Spleen (tissue), 7 donors: ENCODE measurements around the gene AZU1.

ENCODE experiments used
- POLR2A ChIP-seq, 3 donors: fragments of 450-650 bp; IDR thresholded peaks; one replicate each; pipeline ENCODE4 v1.5.1; 2017; ENCODE audit warnings: antibody characterized with exemption in 3 of 3, mild to moderate bottlenecking in 1 of 3
- POLR2AphosphoS5 ChIP-seq, 3 donors: sonication (generic); formaldehyde crosslinking; IDR thresholded peaks; one replicate each; pipeline ENCODE4 v1.5.1; 2017; ENCODE audit warnings: antibody characterized with exemption in 3 of 3
- TF ChIP-seq, protein P1 (sequence below), 11 experiments: fragments of 200-600 bp in 7 of 11; fragments of 450-650 bp in 4 of 11; sonication (generic) in 4 of 11; IDR thresholded peaks in 8 of 11; conservative IDR thresholded peaks in 3 of 11; 1 replicate in 7 of 11; 2 replicates in 4 of 11; pipeline versions ENCODE4 v1.4.0 to v1.8.0; 2016 to 2021; ENCODE audit warnings: antibody characterized with exemption in 11 of 11, inconsistent platforms in 4 of 11, mild to moderate bottlenecking in 1 of 11
- donor health status: DM: no; HTN: no; CAD: no; lungs with moderate emphysema.
- donor health status: DM: no; HTN: no; CAD: no.
- donor health status: DM: no; HTN: no; CAD: no.

GRCh38 chr19:848386-848921 is 20.8 kb downstream of the AZU1 start:
- TF ChIP-seq POLR2A (IDR thresholded peaks at IDR 0.05) (no peak), POLR2AphosphoS5 (IDR thresholded peaks at IDR 0.05) (no peak)
- TF ChIP-seq, protein P1, sequence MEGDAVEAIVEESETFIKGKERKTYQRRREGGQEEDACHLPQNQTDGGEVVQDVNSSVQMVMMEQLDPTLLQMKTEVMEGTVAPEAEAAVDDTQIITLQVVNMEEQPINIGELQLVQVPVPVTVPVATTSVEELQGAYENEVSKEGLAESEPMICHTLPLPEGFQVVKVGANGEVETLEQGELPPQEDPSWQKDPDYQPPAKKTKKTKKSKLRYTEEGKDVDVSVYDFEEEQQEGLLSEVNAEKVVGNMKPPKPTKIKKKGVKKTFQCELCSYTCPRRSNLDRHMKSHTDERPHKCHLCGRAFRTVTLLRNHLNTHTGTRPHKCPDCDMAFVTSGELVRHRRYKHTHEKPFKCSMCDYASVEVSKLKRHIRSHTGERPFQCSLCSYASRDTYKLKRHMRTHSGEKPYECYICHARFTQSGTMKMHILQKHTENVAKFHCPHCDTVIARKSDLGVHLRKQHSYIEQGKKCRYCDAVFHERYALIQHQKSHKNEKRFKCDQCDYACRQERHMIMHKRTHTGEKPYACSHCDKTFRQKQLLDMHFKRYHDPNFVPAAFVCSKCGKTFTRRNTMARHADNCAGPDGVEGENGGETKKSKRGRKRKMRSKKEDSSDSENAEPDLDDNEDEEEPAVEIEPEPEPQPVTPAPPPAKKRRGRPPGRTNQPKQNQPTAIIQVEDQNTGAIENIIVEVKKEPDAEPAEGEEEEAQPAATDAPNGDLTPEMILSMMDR (IDR thresholded peaks at IDR 0.05 in 8 of 11, conservative IDR thresholded peaks at IDR 0.05 in 3 of 11), result no peak
